Fibroblast of villous mesenchyme (primary cell): ENCODE data around the gene CAMK2G. TPM values are rescaled to one million over a fixed set of nuclear protein-coding genes. Genes with fewer than 3 reads are reported as not detected.
"Not testable (repeated sequence)": the region's sequence is repeated elsewhere in the genome, so short reads cannot be mapped to it uniquely, and the experiment has no call there.

ENCODE experiments used
- DNase-seq: peaks from one replicate; pipeline ENCODE4 v3.0.0-alpha.2; 2010; ENCODE audit warnings: low read depth
- H3K4me3 ChIP-seq: 2 replicates; pipeline ENCODE4 v1.5.1; 2011; ENCODE audit warnings: low read depth, mild to moderate bottlenecking, low read length
- CTCF ChIP-seq: IDR thresholded peaks from 2 replicates; pipeline ENCODE4 v1.5.1; 2012; ENCODE audit warnings: low read depth, mild to moderate bottlenecking, low read length; ENCODE audit not compliant: insufficient read depth
- total RNA-seq: library from RNA; depleted of rRNA; stranded (reverse); fragments of >200 nt; gene quantifications from 2 replicates; pipeline ENCODE4 v1.2.3, GENCODE V29; 2012

Gene CAMK2G
- total RNA-seq, 1 donor, result 36.7 TPM

- TF ChIP-seq CTCF, result no peak
- DNase-seq, result no peak
- H3K4me3 ChIP-seq, result no peak overlapping the region
Measured at GRCh38 chr10:73798927-73799560, 75.3 kb downstream of the CAMK2G start.

GRCh38 chr10:73798087-73798486 is 76.3 kb downstream of the CAMK2G start:
- no peak overlapping the region for H3K4me3 ChIP-seq
- no peak for DNase-seq
- TF ChIP-seq CTCF, result no peak

DNA sequence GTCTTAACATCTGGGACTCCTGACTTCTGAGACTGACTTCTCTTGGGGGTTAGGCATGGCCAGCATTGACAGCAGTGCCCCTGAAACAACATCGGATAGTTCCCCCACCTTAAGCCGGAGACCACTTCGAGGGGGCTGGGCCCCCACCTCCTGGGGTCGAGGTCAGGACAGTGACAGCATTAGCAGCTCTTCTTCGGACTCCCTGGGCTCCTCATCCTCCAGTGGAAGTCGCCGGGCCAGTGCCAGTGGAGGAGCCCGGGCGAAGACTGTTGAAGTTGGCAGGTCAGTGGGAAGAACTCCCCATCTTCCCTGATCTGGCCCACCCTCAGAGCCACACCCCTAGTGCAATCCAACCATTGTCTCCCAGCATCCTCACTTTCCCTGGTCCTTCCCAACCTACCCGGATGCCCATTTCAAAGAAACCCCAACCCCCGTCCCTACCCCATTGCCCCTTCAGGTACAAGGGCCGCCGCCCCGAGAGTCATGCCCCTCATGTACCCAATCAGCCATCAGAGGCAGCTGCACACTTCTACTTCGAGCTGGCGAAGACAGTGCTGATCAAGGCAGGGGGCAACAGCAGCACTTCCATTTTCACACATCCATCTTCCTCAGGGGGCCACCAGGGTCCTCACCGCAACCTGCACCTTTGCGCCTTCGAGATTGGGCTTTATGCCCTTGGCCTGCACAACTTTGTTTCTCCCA is 76.9 kb downstream of the CAMK2G start:
- no peak overlapping the region for H3K4me3 ChIP-seq
- no peak for DNase-seq
- TF ChIP-seq CTCF, result no peak

DNA sequence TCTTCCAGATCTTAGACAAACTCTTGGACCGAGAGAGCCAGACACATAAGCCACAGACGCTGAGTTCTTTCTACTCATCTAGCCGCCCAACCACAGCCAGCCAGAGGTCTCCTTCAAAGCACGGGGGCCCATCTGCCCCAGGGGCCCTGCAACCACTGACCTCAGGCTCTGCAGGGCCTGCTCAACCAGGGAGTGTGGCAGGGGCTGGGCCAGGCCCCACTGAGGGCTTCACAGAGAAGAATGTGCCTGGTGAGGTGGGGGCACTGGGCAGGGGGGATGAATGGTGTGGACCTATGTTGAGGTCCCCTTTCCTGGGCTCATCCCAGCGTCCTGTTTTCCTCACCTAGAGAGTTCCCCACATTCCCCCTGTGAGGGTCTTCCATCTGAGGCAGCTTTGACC is 77.6 kb downstream of the CAMK2G start:
- H3K4me3 ChIP-seq, result no peak overlapping the region
- TF ChIP-seq CTCF, result no peak
- DNase-seq, result no peak

GRCh38 chr10:73796035-73796434 is 78.3 kb downstream of the CAMK2G start:
- not testable (repeated sequence) for H3K4me3 ChIP-seq, DNase-seq

- not testable (repeated sequence) for H3K4me3 ChIP-seq, DNase-seq
Measured at GRCh38 chr10:73795491-73795890, 78.9 kb downstream of the CAMK2G start.

- no peak for TF ChIP-seq CTCF
- DNase-seq, result no peak
- no peak overlapping the region for H3K4me3 ChIP-seq
Measured at GRCh38 chr10:73793456-73793855, 80.9 kb downstream of the CAMK2G start.

- TF ChIP-seq CTCF, result no peak
- no peak for DNase-seq
- H3K4me3 ChIP-seq, result no peak overlapping the region
Measured at GRCh38 chr10:73791871-73792400, 82.4 kb downstream of the CAMK2G start.
